Measurements from ENCODE around the gene KCTD1.

- TF ChIP-seq CTCF (IDR thresholded peaks at IDR 0.05; ENCODE audit: poor library complexity) (no peak), EZH2 (IDR thresholded peaks at IDR 0.05; ENCODE audit: borderline replicate concordance) (no peak)
These were observed 132.7 kb downstream of the KCTD1 start for GRCh38 chr18:26415631-26416030.
